Heart right ventricle (tissue), 16 donors: ENCODE results near the gene NAALADL1. TPM values are rescaled to one million over a fixed set of nuclear protein-coding genes. Genes with fewer than 3 reads are reported as not detected.

ENCODE experiments used
- ATAC-seq, 8 donors: fragments of 200-7000 bp; cut with Tn5 transposase; one replicate each; pipeline ENCODE4 v1.9.1; 2020; ENCODE audit warnings: mild to moderate bottlenecking in 8 of 8, moderate library complexity in 8 of 8, moderate number of reproducible peaks in 1 of 8
- DNase-seq, 2 donors: peaks; one replicate each; pipeline ENCODE4 v3.0.0-alpha.2; 2020
- H3K27ac ChIP-seq, 10 donors: fragments of 200-600 bp; sonication (generic) in 2 of 10; one replicate each; pipeline versions ENCODE4 v1.5.0 to v1.8.0; 2020 to 2022; ENCODE audit warnings: mild to moderate bottlenecking in 3 of 10
- H3K27me3 ChIP-seq, 7 donors: fragments of 200-600 bp; one replicate each; pipeline ENCODE4 v1.8.0; 2021 to 2022; ENCODE audit warnings: mild to moderate bottlenecking in 2 of 7
- H3K36me3 ChIP-seq, 9 donors: fragments of 200-600 bp; sonication (generic) in 1 of 9; one replicate each; pipeline versions ENCODE4 v1.5.0 to v1.8.0; 2020 to 2022; ENCODE audit warnings: mild to moderate bottlenecking in 2 of 9
- H3K4me1 ChIP-seq, 9 donors: fragments of 200-600 bp; sonication (generic) in 1 of 9; one replicate each; pipeline versions ENCODE4 v1.5.0 to v1.8.0; 2020 to 2022; ENCODE audit warnings: mild to moderate bottlenecking in 4 of 9
- H3K4me3 ChIP-seq, 10 donors: fragments of 200-600 bp; sonication (generic) in 2 of 10; one replicate each; pipeline versions ENCODE4 v1.5.0 to v1.8.0; 2020 to 2022; ENCODE audit warnings: mild to moderate bottlenecking in 7 of 10, moderate library complexity in 2 of 10
- H3K9me3 ChIP-seq, 11 donors: fragments of 200-600 bp in 10 of 11; sonication (generic) in 2 of 11; one replicate each; pipeline versions ENCODE4 v1.5.0 to v1.8.0; 2013 to 2022; ENCODE audit warnings: mild to moderate bottlenecking in 2 of 11, control low read depth in 1 of 11, moderate library complexity in 1 of 11
- WGBS, 2 donors: extraction: QIAGEN DNeasy Blood & Tissue Kit; methylation state at CpG; one replicate each; pipeline ENCODE4 v1.1.7; 2013; ENCODE audit warnings: inconsistent platforms in 1 of 2; 5-methylcytosine and 5-hydroxymethylcytosine counted together
- intact Hi-C, 10 donors: fragments of 100-400 bp; cut with DNase I; formaldehyde crosslinking; loops; one replicate each; pipeline versions ENCODE4 v1.11.1 to v1.14.2; 2022
- polyA plus RNA-seq, 2 donors: library from polyadenylated mRNA; stranded (reverse); fragments of 200-250 nt; gene quantifications; one replicate each; pipeline ENCODE4 v1.2.3, GENCODE V29; 2013
- total RNA-seq, 10 donors: library from RNA; stranded (reverse); fragmentation: NEBNext Ultra II Directional in 3 of 10; extraction: Animal tissue kit (Norgen Biotek cat#: 25700) in 3 of 10; gene quantifications; one replicate each; pipeline versions ENCODE4 v1.2.1 to v1.2.4, GENCODE V29; 2021 to 2023
- TF ChIP-seq, protein P1 (sequence below), 9 donors: fragments of 200-600 bp; sonication (generic) in 2 of 9; IDR thresholded peaks; one replicate each; pipeline versions ENCODE4 v1.5.0 to v1.8.0; 2021 to 2022; ENCODE audit warnings: antibody characterized with exemption in 9 of 9, mild to moderate bottlenecking in 5 of 9, moderate library complexity in 1 of 9
- donor health status: Arrhythmogenic right ventricular cardiomyopathy.
- donor health status: ischemic (EF 13 %, LVEDD 7.1; RV severe dilation, severe dysfunction).
- donor health status: healthy with polysubstance abuse.
- donor health status: DM: no; HTN: yes; CAD: no.
- donor health status: DM: no; HTN: no; CAD: no.
- donor health status: ischemic (EF 25% LVEDD 6.9; RV normal size, moderate dysfunction).
- donor health status: ischemic (EF 25% LVEDD 5.7; RV mildly dilated, moderate dysfunction).
- donor health status: healthy.
- donor health status: DM: yes; HTN: yes; CAD: no.
- donor health status: Ischemic cardiomyopathy.
- donor health status: ischemic (EF 35%, LVEDD 5.7; RV mildly dilated, moderate dysfunction).
- donor health status: nonischemic (EF 11% LVEDD 7.7; RV severe dilation, severe dysfunction).
- donor health status: DM: yes; HTN: yes; CAD: no.
- donor health status: PGD.
- donor health status: ischemic (EF 29% LVEDD 5.4; RV normal size, mild dysfunction).
- donor health status: nonischemic (EF 23%, LVEDD 6.1; RV moderate dilation, normal function).

Gene NAALADL1
- total and polyA plus RNA-seq, 12 donors: 2.1 to 9.1 (median 3.9) TPM

- TF ChIP-seq, protein P1, sequence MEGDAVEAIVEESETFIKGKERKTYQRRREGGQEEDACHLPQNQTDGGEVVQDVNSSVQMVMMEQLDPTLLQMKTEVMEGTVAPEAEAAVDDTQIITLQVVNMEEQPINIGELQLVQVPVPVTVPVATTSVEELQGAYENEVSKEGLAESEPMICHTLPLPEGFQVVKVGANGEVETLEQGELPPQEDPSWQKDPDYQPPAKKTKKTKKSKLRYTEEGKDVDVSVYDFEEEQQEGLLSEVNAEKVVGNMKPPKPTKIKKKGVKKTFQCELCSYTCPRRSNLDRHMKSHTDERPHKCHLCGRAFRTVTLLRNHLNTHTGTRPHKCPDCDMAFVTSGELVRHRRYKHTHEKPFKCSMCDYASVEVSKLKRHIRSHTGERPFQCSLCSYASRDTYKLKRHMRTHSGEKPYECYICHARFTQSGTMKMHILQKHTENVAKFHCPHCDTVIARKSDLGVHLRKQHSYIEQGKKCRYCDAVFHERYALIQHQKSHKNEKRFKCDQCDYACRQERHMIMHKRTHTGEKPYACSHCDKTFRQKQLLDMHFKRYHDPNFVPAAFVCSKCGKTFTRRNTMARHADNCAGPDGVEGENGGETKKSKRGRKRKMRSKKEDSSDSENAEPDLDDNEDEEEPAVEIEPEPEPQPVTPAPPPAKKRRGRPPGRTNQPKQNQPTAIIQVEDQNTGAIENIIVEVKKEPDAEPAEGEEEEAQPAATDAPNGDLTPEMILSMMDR (IDR thresholded peaks at IDR 0.05): no peak
- no peak for DNase-seq
- H3K27me3 ChIP-seq: no peaks in the 10 kb centered on the region
- H3K36me3 ChIP-seq: peaks cover 0 to 16% (median 0%) of the 10 kb centered on the region in 9 donors
- intact Hi-C loops: no loop called here
- 88 to 93% methylated on average over 9 of the region's 9 CpGs for whole genome bisulfite sequencing, 2 donors
- H3K9me3 ChIP-seq: no peaks in the 10 kb centered on the region
- ATAC-seq: no peak
- peaks cover 0 to 21% (median 7%) of the 10 kb centered on the region in 9 donors for H3K4me1 ChIP-seq
- H3K4me3 ChIP-seq: no peak overlapping the region
- H3K27ac ChIP-seq: no peak overlapping the region
These were observed 20.5 kb upstream of the NAALADL1 start for GRCh38 chr11:65078786-65079342.

DNA sequence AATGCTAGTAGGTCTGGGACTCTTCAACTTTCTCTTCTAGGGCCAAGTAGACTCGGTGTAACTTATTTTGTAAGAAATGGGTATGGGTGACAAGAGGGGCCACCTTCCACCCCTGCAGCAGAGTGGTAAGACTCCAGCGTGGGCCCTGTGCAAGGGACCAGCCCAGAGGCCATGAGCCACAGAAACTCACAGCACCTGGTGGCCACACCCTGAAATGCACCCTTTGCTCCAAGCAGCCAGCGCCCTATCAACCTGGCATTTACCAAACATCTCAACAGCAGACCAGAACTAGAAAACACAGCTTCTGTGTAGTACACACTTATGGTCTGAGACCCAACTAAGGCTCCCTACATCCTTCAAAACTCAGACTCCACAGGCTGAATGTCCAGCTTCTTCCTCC, 19.8 kb upstream of the NAALADL1 start:
- H3K27me3 ChIP-seq: no peaks in the 10 kb centered on the region
- H3K36me3 ChIP-seq: peaks cover 0 to 16% (median 0%) of the 10 kb centered on the region in 9 donors
- H3K4me1 ChIP-seq: peaks cover 0 to 15% (median under 1%) of the 10 kb centered on the region in 9 donors
- DNase-seq (peak in 1 of 2 donors; percentile 34), ATAC-seq (peak in 3 of 8 donors; percentile 38 to 62 (median 40))
- H3K4me3 ChIP-seq: no peak overlapping the region
- intact Hi-C loops: no loop called here
- H3K9me3 ChIP-seq: no peaks in the 10 kb centered on the region
- 64 to 70% methylated on average over 3 of the region's 3 CpGs for WGBS, 2 donors
- TF ChIP-seq, protein P1 (IDR thresholded peaks at IDR 0.05): peak in 8 of 9 donors; percentile 34 to 64 (median 46)
- no peak overlapping the region for H3K27ac ChIP-seq

DNA sequence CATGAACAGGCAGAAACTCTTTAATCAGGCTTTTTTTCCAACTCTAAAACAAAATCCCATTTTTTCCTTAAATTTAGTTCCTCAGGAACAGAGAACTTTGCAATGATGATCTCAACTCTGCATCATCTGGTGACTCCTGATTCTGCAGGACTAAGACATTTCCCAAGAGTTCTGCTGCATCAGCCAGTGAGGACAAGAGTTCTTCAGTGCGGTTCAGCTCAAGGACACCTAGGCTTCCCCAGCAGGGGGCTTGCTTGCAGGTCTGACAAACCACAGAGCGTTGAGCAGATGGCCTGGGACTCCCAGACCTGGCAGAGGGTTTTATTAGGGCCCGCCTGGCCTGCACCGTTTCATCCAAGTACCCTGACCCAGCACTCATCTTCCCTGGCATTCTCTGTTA, 19.1 kb upstream of the NAALADL1 start:
- Histone ChIP-seq H3K36me3 (peaks cover 0 to 16% (median 0%) of the 10 kb centered on the region in 9 donors), H3K9me3 (no peaks in the 10 kb centered on the region), H3K27me3 (no peaks in the 10 kb centered on the region), H3K27ac (no peak overlapping the region), H3K4me3 (no peak overlapping the region), H3K4me1 (peaks cover 0 to 10% (median 0%) of the 10 kb centered on the region in 9 donors)
- WGBS, 2 donors: 82 to 84% methylated on average over 4 of the region's 4 CpGs
- ATAC-seq (no peak), DNase-seq (no peak)
- intact Hi-C loops: no loop called here
- TF ChIP-seq, protein P1 (IDR thresholded peaks at IDR 0.05): no peak

GRCh38 chr11:65072631-65072966, 14.2 kb upstream of the NAALADL1 start:
- TF ChIP-seq, protein P1 (IDR thresholded peaks at IDR 0.05): no peak
- H3K27ac ChIP-seq: no peak overlapping the region
- H3K27me3 ChIP-seq: no peaks in the 10 kb centered on the region
- H3K4me1 ChIP-seq: no peaks in the 10 kb centered on the region
- intact Hi-C loops: no loop called here
- 71 to 88% methylated on average over 1 of the region's 1 CpG for WGBS, 2 donors
- no peaks in the 10 kb centered on the region for H3K36me3 ChIP-seq
- no peak overlapping the region for H3K4me3 ChIP-seq
- ATAC-seq (no peak), DNase-seq (no peak)
- no peaks in the 10 kb centered on the region for H3K9me3 ChIP-seq
